ENCODE results near the gene ARL8A. TPM values are rescaled to one million over a fixed set of nuclear protein-coding genes. Genes with fewer than 3 reads are reported as not detected.

The ARL8A gene
- total and polyA plus RNA-seq, 4 donors: 21.8 to 87.7 (median 49.3) TPM

DNA sequence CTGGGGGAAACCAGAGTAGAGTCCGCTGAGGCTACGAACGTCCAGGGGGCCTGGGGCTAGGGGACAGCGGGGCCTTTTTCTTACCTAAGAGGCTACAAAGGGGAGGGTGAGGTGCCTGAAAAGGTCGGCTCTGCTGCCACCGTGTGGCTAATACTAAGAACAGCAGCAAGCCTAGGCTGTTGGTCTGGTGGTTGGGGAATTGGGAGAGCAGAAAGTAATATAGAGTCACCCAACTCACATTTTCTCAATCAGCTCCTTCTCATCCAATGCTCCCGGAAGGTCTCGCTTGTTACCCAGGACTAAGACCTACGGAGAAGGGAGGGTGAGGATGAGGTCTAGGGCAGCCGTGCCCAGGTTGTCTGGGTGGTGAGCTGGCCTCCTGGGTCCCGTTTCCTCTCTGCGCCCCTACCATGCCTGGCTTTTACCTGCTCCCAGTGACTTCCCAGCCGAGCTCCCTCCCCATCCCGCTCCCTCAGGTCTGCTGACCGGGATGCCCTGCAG is 9.3 kb downstream of the ARL8A start:
- Histone ChIP-seq H3K9me3 (ENCODE audit: control insufficient read depth, low read length) (no peaks in the 10 kb centered on the region), H3K36me3 (ENCODE audit: control insufficient read depth in 1 of 2, insufficient read depth in 2 of 2, low read length in 1 of 2) (peaks cover 0 to 5% of the 10 kb centered on the region in 2 donors), H3K4me3 (ENCODE audit: low read length in 2 of 2) (no peak overlapping the region), H3K27me3 (ENCODE audit: control insufficient read depth in 1 of 2, insufficient read depth in 2 of 2, low read length in 1 of 2) (no peaks in the 10 kb centered on the region), H3K27ac (ENCODE audit: low read depth in 1 of 2, low read length in 2 of 2) (peak overlapping the region in 1 of 2 donors; percentile 36), H3K4me1 (ENCODE audit: control insufficient read depth in 1 of 2, insufficient read depth in 2 of 2, low read length in 2 of 2) (no peaks in the 10 kb centered on the region)
- intact Hi-C loops (cut with DNase I): loop anchor here (5.0 to 10.0 kb wide), 3 partner anchors 128 to 250 kb away; partner anchors contain the start of gene SHISA4 (in 1 of the 2)
- ATAC-seq (ENCODE audit: low FRiP score): peak; percentile 84
- no peak for DNase-seq
- WGBS, 2 donors: 28 to 29% methylated on average over 15 of the region's 15 CpGs

DNA sequence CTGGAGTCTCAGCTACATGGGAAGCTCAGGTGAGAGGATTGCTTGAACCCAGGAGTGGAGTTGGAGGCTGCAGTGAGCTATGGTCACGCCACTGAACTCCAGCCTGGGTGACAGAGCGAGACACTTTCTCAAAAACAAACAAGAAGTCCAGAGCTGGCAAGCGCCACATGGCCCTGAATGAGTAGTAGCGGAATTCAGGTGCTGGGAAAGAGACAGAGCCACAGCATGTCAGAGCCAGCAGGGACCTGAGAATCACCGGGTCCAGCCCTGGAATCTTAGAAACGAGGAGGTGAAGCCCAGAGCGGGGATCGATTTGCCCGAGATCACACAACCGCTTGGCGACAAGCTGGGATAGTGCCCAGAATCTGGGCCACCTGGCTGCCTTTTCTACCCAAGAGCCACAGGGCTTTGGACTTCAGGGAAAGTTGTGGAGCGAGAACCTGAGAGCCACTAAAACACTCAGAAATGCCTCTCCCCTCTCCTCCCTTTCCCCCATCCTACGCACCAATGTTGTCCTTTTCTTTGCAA is 9.8 kb downstream of the ARL8A start:
- WGBS, 2 donors: 77% methylated on average over 13 of the region's 13 CpGs

DNA sequence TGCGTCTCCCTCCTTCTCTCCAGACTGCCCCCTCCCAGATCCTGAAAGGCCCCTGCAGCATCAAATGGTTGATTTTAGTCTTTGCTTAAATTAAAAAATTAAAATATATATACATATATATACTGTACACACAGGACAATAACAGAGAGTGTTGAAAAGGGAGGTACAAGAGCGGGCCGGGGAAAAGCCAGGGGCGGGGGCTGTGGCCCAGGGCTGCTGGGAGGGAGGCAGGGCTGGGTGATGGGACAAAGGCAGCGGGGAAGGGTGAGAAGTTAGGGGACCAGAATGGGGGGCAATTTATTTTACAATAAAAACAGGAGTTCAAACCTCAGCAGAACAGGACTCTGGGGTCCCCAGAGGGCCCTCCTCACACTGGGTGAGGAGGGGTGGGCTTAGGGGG is 10.5 kb downstream of the ARL8A start:
- DNase-seq: no peak
- Histone ChIP-seq H3K27me3 (ENCODE audit: control insufficient read depth in 1 of 2, insufficient read depth in 2 of 2, low read length in 1 of 2) (no peaks in the 10 kb centered on the region), H3K36me3 (ENCODE audit: control insufficient read depth in 1 of 2, insufficient read depth in 2 of 2, low read length in 1 of 2) (peaks cover 0 to 5% of the 10 kb centered on the region in 2 donors), H3K27ac (ENCODE audit: low read depth in 1 of 2, low read length in 2 of 2) (no peak overlapping the region), H3K9me3 (ENCODE audit: control insufficient read depth, low read length) (no peaks in the 10 kb centered on the region), H3K4me3 (ENCODE audit: low read length in 2 of 2) (no peak overlapping the region), H3K4me1 (ENCODE audit: control insufficient read depth in 1 of 2, insufficient read depth in 2 of 2, low read length in 2 of 2) (no peaks in the 10 kb centered on the region)
- no peak for ATAC-seq (ENCODE audit: low FRiP score)
- 90 to 95% methylated on average over 4 to 5 of the region's 5 CpGs for WGBS, 2 donors
- intact Hi-C loops (cut with DNase I): loop anchor here (10.0 kb wide), 2 partner anchors 239 to 249 kb away; partner anchors contain the start of gene SHISA4 (in 1 of the 2)

More for the DNA sequence above, 9.8 kb downstream of the ARL8A start:
- no peaks in the 10 kb centered on the region for H3K27me3 ChIP-seq (ENCODE audit: control insufficient read depth in 1 of 2, insufficient read depth in 2 of 2, low read length in 1 of 2)
- H3K36me3 ChIP-seq (ENCODE audit: control insufficient read depth in 1 of 2, insufficient read depth in 2 of 2, low read length in 1 of 2): peaks cover 0 to 5% of the 10 kb centered on the region in 2 donors
- DNase-seq (no peak), ATAC-seq (ENCODE audit: low FRiP score) (no peak)
- intact Hi-C loops (cut with DNase I): loop anchor here (5.0 to 10.0 kb wide), 3 partner anchors 127 to 250 kb away; partner anchors contain the start of gene SHISA4 (in 1 of the 2)
- H3K27ac ChIP-seq (ENCODE audit: low read depth in 1 of 2, low read length in 2 of 2): peak overlapping the region in 1 of 2 donors; percentile 36
- no peak overlapping the region for H3K4me3 ChIP-seq (ENCODE audit: low read length in 2 of 2)
- no peaks in the 10 kb centered on the region for H3K4me1 ChIP-seq (ENCODE audit: control insufficient read depth in 1 of 2, insufficient read depth in 2 of 2, low read length in 2 of 2)
- no peaks in the 10 kb centered on the region for H3K9me3 ChIP-seq (ENCODE audit: control insufficient read depth, low read length)

DNA sequence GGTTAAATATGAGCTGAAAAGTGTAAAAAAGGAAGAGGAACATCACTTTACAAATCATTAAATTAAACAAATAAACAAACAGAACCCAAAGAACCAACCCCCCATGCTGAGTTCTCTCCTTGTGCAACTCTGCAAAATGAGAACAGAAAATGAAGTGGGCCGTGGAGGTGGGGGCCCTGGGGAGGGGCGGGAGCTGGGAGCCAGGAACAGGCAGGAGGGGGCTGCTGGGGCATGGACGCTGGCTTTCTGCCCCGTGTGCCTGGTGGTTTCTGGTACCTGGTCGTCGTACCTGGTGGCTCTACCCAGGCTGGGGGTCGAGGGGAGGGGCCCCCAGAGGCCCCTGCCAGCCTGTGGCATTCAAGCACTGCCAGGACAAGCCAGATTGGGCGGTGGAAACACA is 11.0 kb downstream of the ARL8A start:
- H3K27me3 ChIP-seq (ENCODE audit: control insufficient read depth in 1 of 2, insufficient read depth in 2 of 2, low read length in 1 of 2): no peaks in the 10 kb centered on the region
- H3K4me3 ChIP-seq (ENCODE audit: low read length in 2 of 2): no peak overlapping the region
- no peaks in the 10 kb centered on the region for H3K9me3 ChIP-seq (ENCODE audit: control insufficient read depth, low read length)
- H3K36me3 ChIP-seq (ENCODE audit: control insufficient read depth in 1 of 2, insufficient read depth in 2 of 2, low read length in 1 of 2): peaks cover 0 to 5% of the 10 kb centered on the region in 2 donors
- DNase-seq (no peak), ATAC-seq (ENCODE audit: low FRiP score) (no peak)
- no peak overlapping the region for H3K27ac ChIP-seq (ENCODE audit: low read depth in 1 of 2, low read length in 2 of 2)
- H3K4me1 ChIP-seq (ENCODE audit: control insufficient read depth in 1 of 2, insufficient read depth in 2 of 2, low read length in 2 of 2): no peaks in the 10 kb centered on the region
- 73 to 78% methylated on average over 8 of the region's 8 CpGs for WGBS, 2 donors
- intact Hi-C loops (cut with DNase I): loop anchor here (10.0 kb wide), 2 partner anchors 239 to 249 kb away; partner anchors contain the start of gene SHISA4 (in 1 of the 2)

DNA sequence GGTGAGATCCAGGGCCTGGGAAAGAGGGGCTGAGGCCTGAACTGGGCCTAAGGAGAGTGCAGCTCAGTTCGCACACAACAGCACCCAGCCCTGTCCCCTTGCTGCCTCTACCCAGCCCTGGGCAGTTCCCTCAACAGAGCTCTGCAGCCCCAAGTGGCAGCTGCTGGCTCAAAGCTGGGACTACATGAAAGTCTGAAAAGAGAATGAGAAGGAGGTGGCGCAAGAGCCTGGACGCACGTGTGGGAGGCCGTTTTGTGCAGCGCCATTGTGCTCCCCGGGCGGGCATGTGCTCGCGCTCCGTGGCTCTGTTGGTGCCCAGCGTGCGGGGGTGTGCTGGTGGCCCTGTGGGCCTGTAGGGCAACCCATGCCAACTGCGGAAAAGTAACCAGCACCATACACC is 11.5 kb downstream of the ARL8A start:
- whole genome bisulfite sequencing, 2 donors: 81 to 83% methylated on average over 14 of the region's 14 CpGs
- ATAC-seq (ENCODE audit: low FRiP score): no peak
- intact Hi-C loops (cut with DNase I): loop anchor here (10.0 kb wide), 2 partner anchors 238 to 248 kb away; partner anchors contain the start of gene SHISA4 (in 1 of the 2)
- Histone ChIP-seq H3K27me3 (ENCODE audit: control insufficient read depth in 1 of 2, insufficient read depth in 2 of 2, low read length in 1 of 2) (no peaks in the 10 kb centered on the region), H3K4me1 (ENCODE audit: control insufficient read depth in 1 of 2, insufficient read depth in 2 of 2, low read length in 2 of 2) (no peaks in the 10 kb centered on the region), H3K9me3 (ENCODE audit: control insufficient read depth, low read length) (no peaks in the 10 kb centered on the region), H3K36me3 (ENCODE audit: control insufficient read depth in 1 of 2, insufficient read depth in 2 of 2, low read length in 1 of 2) (peaks cover 0 to 5% of the 10 kb centered on the region in 2 donors), H3K4me3 (ENCODE audit: low read length in 2 of 2) (no peak overlapping the region), H3K27ac (ENCODE audit: low read depth in 1 of 2, low read length in 2 of 2) (peak overlapping the region; percentile 4 to 90)
- no peak for DNase-seq

DNA sequence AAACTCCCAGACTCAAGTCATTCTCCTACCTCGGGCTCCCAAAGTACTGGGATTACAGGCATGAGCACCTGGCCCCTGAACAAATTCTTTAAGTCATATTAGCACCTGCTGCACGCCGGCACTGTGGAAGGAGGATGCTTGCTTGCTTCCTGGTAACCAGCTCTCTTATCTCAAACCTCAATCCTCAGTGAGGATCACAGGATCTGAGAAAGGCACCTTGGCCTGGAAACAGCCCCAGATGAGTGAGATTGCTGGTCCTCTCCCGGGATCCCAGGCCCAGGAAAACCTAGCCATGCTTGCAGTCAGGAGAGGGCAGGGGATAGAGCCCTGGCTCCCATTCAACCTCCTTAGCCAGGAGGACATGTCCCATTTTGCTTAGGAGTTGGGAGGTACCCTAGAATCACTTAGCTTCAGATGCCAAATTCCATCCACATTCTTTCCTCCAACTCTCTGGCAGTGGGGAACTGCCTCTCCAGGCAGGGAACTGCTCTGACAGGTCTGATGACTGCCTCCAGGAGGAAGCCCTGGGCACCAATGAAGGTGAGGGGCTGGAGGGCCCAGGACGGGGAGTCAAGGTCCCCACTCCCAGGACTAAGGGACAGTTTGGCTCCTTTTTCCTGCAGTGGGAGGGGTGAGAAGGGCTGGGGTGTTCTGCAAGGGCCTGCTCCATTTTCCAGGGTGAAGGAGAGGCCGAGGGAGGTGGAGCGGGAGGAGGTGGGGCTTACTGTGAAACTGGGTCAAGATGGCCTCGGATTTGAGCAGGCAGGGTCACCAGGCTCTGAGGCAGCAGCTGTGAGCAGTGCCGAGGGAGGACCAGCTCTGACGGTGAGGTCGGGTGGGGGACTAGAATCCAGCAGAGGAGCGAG is 12.3 kb downstream of the ARL8A start:
- H3K4me3 ChIP-seq (ENCODE audit: low read length in 2 of 2): no peak overlapping the region
- intact Hi-C loops (cut with DNase I): loop anchor here (10.0 kb wide), 2 partner anchors 237 to 247 kb away; partner anchors contain the start of gene SHISA4 (in 1 of the 2)
- H3K9me3 ChIP-seq (ENCODE audit: control insufficient read depth, low read length): no peaks in the 10 kb centered on the region
- DNase-seq (peak; percentile 74 to 85), ATAC-seq (ENCODE audit: low FRiP score) (peak; percentile 86)
- WGBS, 2 donors: 21 to 29% methylated on average over 11 to 12 of the region's 12 CpGs
- no peaks in the 10 kb centered on the region for H3K4me1 ChIP-seq (ENCODE audit: control insufficient read depth in 1 of 2, insufficient read depth in 2 of 2, low read length in 2 of 2)
- H3K27ac ChIP-seq (ENCODE audit: low read depth in 1 of 2, low read length in 2 of 2): peak overlapping the region in 1 of 2 donors; percentile 90
- H3K36me3 ChIP-seq (ENCODE audit: control insufficient read depth in 1 of 2, insufficient read depth in 2 of 2, low read length in 1 of 2): peaks cover 0 to 5% of the 10 kb centered on the region in 2 donors
- H3K27me3 ChIP-seq (ENCODE audit: control insufficient read depth in 1 of 2, insufficient read depth in 2 of 2, low read length in 1 of 2): no peaks in the 10 kb centered on the region

DNA sequence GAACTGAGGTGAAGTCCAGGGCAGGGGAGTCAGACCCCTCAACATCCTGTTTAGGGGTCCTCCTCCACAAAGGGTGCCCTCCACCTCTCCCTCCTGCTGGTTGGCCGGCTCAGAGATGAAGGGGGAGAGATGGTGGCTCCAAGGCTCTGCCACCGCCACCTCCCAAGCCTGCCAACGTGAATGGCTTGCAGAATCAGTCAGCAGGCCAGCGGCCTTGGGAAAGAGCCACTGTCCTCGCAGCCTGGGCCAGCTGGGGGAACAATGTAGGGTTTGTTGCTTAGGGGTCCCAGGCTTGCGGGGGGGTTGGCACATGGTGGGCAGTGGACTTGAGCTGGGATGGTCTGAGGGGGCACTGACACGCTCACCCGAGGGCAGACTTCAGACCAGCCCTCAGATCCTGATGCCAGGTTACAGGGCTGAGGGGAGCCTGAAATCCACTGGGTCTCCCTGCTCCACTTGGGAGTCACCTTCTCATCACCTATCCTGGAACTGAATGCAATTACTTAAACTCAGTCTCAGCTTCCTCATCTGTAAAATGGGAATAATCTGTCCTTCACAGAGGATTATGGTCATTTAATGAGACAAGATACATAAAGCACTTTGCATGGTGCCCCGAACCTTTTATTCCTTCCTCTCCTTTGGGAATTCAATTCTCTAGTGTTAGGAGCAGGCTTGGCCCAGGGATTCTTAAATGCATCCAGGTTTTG is 13.6 kb downstream of the ARL8A start:
- no peaks in the 10 kb centered on the region for H3K4me1 ChIP-seq (ENCODE audit: control insufficient read depth in 1 of 2, insufficient read depth in 2 of 2, low read length in 2 of 2)
- DNase-seq (no peak), ATAC-seq (ENCODE audit: low FRiP score) (no peak)
- 47 to 49% methylated on average over 9 of the region's 9 CpGs for WGBS, 2 donors
- no peak overlapping the region for H3K27ac ChIP-seq (ENCODE audit: low read depth in 1 of 2, low read length in 2 of 2)
- intact Hi-C loops (cut with DNase I): loop anchor here (10.0 kb wide), 2 partner anchors 236 to 246 kb away; partner anchors contain the start of gene SHISA4 (in 1 of the 2)
- no peaks in the 10 kb centered on the region for H3K9me3 ChIP-seq (ENCODE audit: control insufficient read depth, low read length)
- H3K27me3 ChIP-seq (ENCODE audit: control insufficient read depth in 1 of 2, insufficient read depth in 2 of 2, low read length in 1 of 2): no peaks in the 10 kb centered on the region
- H3K4me3 ChIP-seq (ENCODE audit: low read length in 2 of 2): no peak overlapping the region
- H3K36me3 ChIP-seq (ENCODE audit: control insufficient read depth in 1 of 2, insufficient read depth in 2 of 2, low read length in 1 of 2): peaks cover 0 to 5% of the 10 kb centered on the region in 2 donors

DNA sequence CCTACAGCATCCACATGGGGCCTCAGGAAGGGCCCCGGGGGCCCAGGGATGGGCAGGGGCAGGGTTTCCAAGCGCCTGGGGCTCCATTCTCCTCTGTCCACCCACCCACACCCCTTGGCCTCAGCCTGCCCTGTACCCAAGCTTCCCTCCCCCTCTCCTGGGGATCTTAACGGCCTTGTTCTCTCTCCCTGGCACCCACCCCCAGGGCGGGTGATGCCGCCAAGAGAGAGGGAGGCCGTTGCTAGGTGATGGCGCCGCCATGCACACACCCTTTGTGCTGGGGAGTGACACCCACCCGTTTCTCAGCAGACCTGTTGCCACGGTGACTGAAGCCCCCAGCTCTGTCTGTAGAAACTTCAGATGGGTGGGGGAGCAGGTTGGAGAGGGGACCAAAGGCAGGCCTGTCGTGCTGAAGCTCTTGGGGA is 14.2 kb downstream of the ARL8A start:
- no peak overlapping the region for H3K4me3 ChIP-seq (ENCODE audit: low read length in 2 of 2)
- H3K27me3 ChIP-seq (ENCODE audit: control insufficient read depth in 1 of 2, insufficient read depth in 2 of 2, low read length in 1 of 2): no peaks in the 10 kb centered on the region
- H3K27ac ChIP-seq (ENCODE audit: low read depth in 1 of 2, low read length in 2 of 2): no peak overlapping the region
- DNase-seq (peak in 1 of 2 donors; percentile 74), ATAC-seq (ENCODE audit: low FRiP score) (no peak)
- 25 to 27% methylated on average over 9 to 11 of the region's 11 CpGs for WGBS, 2 donors
- no peaks in the 10 kb centered on the region for H3K9me3 ChIP-seq (ENCODE audit: control insufficient read depth, low read length)
- H3K4me1 ChIP-seq (ENCODE audit: control insufficient read depth in 1 of 2, insufficient read depth in 2 of 2, low read length in 2 of 2): no peaks in the 10 kb centered on the region
- peaks cover 0 to 5% of the 10 kb centered on the region in 2 donors for H3K36me3 ChIP-seq (ENCODE audit: control insufficient read depth in 1 of 2, insufficient read depth in 2 of 2, low read length in 1 of 2)
- intact Hi-C loops (cut with DNase I): loop anchor here (10.0 kb wide), 2 partner anchors 236 to 246 kb away; partner anchors contain the start of gene SHISA4 (in 1 of the 2)
